GM12874 (cell line): ENCODE results near the gene CT47A1.
"Not testable (repeated sequence)": the region's sequence is repeated elsewhere in the genome, so short reads cannot be mapped to it uniquely, and the experiment has no call there.

Source experiments
- CTCF ChIP-seq: IDR thresholded peaks from 2 replicates; pipeline ENCODE4 v1.5.1; 2011; ENCODE audit warnings: low read depth, mild to moderate bottlenecking, control low read depth, low read length, moderate library complexity; ENCODE audit not compliant: insufficient read depth

CT47A1 gene

GRCh38 chrX:121010218-121010617, 24.7 kb upstream of the CT47A1 start:
- no peak for TF ChIP-seq CTCF

- no peak for TF ChIP-seq CTCF
These were observed 24.2 kb upstream of the CT47A1 start for GRCh38 chrX:121009764-121010163.

- no peak for TF ChIP-seq CTCF
These were observed 23.4 kb upstream of the CT47A1 start for GRCh38 chrX:121008920-121009319.

- peak; percentile 4; the same call in 1 of the 2 replicates for TF ChIP-seq CTCF
These were observed 15.0 kb upstream of the CT47A1 start for GRCh38 chrX:121000589-121000988.

- no peak for TF ChIP-seq CTCF
These were observed 13.9 kb upstream of the CT47A1 start for GRCh38 chrX:120999413-120999812.

GRCh38 chrX:120956500-120956899, 29.1 kb downstream of the CT47A1 start, which contains the start of gene CT47A7:
Gene CT47A7 (minus strand): TSS chrX:120956600. CDS start chrX:120956345, 255 bp downstream.
- TF ChIP-seq CTCF, result not testable (repeated sequence)
